Mammary epithelial cell (primary cell): ENCODE measurements around the gene LDLRAD4.

Experiments used
- EZH2 ChIP-seq: IDR thresholded peaks from 2 replicates; pipeline ENCODE4 v1.6.1; 2012; ENCODE audit warnings: low read length, inconsistent platforms, borderline replicate concordance
- TF ChIP-seq, protein P1 (sequence below), 2 donors: IDR thresholded peaks in 1 of 2; conservative IDR thresholded peaks in 1 of 2; 2 replicates each; pipeline ENCODE4 v1.5.1; 2011 to 2012; ENCODE audit warnings: inconsistent platforms in 2 of 2, low read length in 2 of 2, mild to moderate bottlenecking in 2 of 2, control low read depth in 1 of 2, low read depth in 1 of 2; ENCODE audit not compliant: insufficient read depth in 1 of 2; ENCODE audit errors: extremely low read depth in 1 of 2

DNA sequence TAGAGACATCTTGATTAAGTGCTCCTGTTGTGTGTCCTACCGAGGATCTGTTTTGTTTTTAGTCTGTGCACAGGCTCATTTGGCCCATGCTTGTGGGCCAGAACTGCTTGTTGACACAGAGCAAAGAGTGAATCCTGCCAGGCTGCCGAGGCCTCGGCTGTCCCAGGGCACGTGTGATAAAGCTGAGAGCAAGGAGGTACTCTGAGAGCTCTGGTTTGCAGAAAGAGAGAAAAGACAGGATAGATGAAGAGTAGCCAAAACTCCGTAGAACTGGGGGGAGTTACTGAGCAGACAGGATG is 332.7 kb downstream of the LDLRAD4 start:
- TF ChIP-seq, protein P1, sequence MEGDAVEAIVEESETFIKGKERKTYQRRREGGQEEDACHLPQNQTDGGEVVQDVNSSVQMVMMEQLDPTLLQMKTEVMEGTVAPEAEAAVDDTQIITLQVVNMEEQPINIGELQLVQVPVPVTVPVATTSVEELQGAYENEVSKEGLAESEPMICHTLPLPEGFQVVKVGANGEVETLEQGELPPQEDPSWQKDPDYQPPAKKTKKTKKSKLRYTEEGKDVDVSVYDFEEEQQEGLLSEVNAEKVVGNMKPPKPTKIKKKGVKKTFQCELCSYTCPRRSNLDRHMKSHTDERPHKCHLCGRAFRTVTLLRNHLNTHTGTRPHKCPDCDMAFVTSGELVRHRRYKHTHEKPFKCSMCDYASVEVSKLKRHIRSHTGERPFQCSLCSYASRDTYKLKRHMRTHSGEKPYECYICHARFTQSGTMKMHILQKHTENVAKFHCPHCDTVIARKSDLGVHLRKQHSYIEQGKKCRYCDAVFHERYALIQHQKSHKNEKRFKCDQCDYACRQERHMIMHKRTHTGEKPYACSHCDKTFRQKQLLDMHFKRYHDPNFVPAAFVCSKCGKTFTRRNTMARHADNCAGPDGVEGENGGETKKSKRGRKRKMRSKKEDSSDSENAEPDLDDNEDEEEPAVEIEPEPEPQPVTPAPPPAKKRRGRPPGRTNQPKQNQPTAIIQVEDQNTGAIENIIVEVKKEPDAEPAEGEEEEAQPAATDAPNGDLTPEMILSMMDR (conservative IDR thresholded peaks at IDR 0.05 in 1 of 2, IDR thresholded peaks at IDR 0.05 in 1 of 2; ENCODE audit: extremely low read depth in 1 of 2, insufficient read depth in 1 of 2, low read depth in 1 of 2, low read length in 2 of 2) = no peak
- TF ChIP-seq EZH2 = no peak
